Measurements from ENCODE around the gene PCSK7. TPM values are rescaled to one million over a fixed set of nuclear protein-coding genes. Genes with fewer than 3 reads are reported as not detected.

The PCSK7 gene
- total RNA-seq, 1 experiment from 2014 or later, result 30.0 TPM

GRCh38 chr11:117180020-117180419, 51.9 kb downstream of the PCSK7 start:
- TF ChIP-seq JUND (IDR thresholded peaks at IDR 0.05) (no peak), YY1 (IDR thresholded peaks at IDR 0.05; ENCODE audit: extremely low read depth, insufficient replicate concordance, low read depth, low read length) (no peak), CEBPB (IDR thresholded peaks at IDR 0.05; ENCODE audit: low read depth) (no peak), SIN3A (IDR thresholded peaks at IDR 0.05; ENCODE audit: low read depth) (no peak), POLR2AphosphoS5 (IDR thresholded peaks at IDR 0.05; ENCODE audit: low read depth, low read length) (no peak), ZNF274 (IDR thresholded peaks at IDR 0.05; ENCODE audit: low read depth, low read length) (no peak), SRF (IDR thresholded peaks at IDR 0.05; ENCODE audit: low read depth) (no peak), EZH2 (IDR thresholded peaks at IDR 0.05) (no peak), FOSL1 (IDR thresholded peaks at IDR 0.05; ENCODE audit: low read depth) (no peak), CBX3 (IDR thresholded peaks at IDR 0.05; ENCODE audit: low read depth) (no peak), REST (IDR thresholded peaks at IDR 0.05; ENCODE audit: low read depth) (no peak), CTCF (IDR thresholded peaks at IDR 0.05 in 2 of 3, conservative IDR thresholded peaks at IDR 0.05 in 1 of 3; ENCODE audit: borderline replicate concordance in 1 of 3, insufficient read depth in 1 of 3, low read depth in 2 of 3, low read length in 2 of 3) (no peak), ELF1 (IDR thresholded peaks at IDR 0.05; ENCODE audit: borderline replicate concordance, low read depth) (no peak), ZFX (IDR thresholded peaks at IDR 0.05) (no peak), EZH2phosphoT487 (IDR thresholded peaks at IDR 0.05; ENCODE audit: borderline replicate concordance) (no peak), RAD21 (IDR thresholded peaks at IDR 0.05; ENCODE audit: low read depth) (no peak), MAX (IDR thresholded peaks at IDR 0.05) (no peak), ATF3 (IDR thresholded peaks at IDR 0.05) (no peak), ZBTB33 (IDR thresholded peaks at IDR 0.05; ENCODE audit: extremely low read depth, insufficient replicate concordance, low read length) (no peak)
- CTCF ChIA-PET, result interaction anchor here (1.2 to 5.3 kb wide), 3 partner anchors 42 to 389 kb away, joined by 3 to 30 read pairs (median 13); no protein-coding TSS in a partner anchor
- POLR2A ChIA-PET, result no interaction called here
- no TSS peak for BruUV-seq (replicated peaks)
- no peaks in the 10 kb centered on the region for H3K79me2 ChIP-seq (ENCODE audit: insufficient read depth, low read length)
- peak overlapping the region; percentile 89 for H3K4me2 ChIP-seq (ENCODE audit: low read length)
- H3K9ac ChIP-seq (ENCODE audit: low read length), result peak overlapping the region; percentile 82
- peak overlapping the region; percentile 75 to 92 for H3K4me3 ChIP-seq (replicated peaks in 1 of 2; ENCODE audit: low read depth in 1 of 2, low read length in 2 of 2)
- no peaks in the 10 kb centered on the region for H3K27me3 ChIP-seq (ENCODE audit: insufficient read depth, low read length)
- no peak for DNase-seq (ENCODE audit: low read depth, low spot score)
- intact Hi-C loops (cut with micrococcal nuclease), result no loop called here
- H3K9me3 ChIP-seq (ENCODE audit: control insufficient read depth in 1 of 2, insufficient read depth in 1 of 2, low read depth in 1 of 2, low read length in 2 of 2), result no peaks in the 10 kb centered on the region
- no peak overlapping the region for H2AFZ ChIP-seq (ENCODE audit: low read depth, low read length, poor library complexity, severe bottlenecking)
- ATAC-seq, result no peak
- H3K27ac ChIP-seq (ENCODE audit: low read depth, low read length), result peak overlapping the region; percentile 69; the same call in 1 of the 2 replicates
- RAD21 ChIA-PET (ENCODE audit: low non-redundant PET in 1 of 2, low total read pairs in 2 of 2, uncharacterized antibody in 2 of 2, unreplicated experiment in 2 of 2), result interaction anchor here in 1 of 2 experiments (1.2 kb wide), 1 partner anchor 47 kb away, joined by 3 read pairs; no protein-coding TSS in a partner anchor
- H3K4me1 ChIP-seq (ENCODE audit: control insufficient read depth in 1 of 2, insufficient read depth in 2 of 2, low read length in 2 of 2), result peaks cover 26 to 46% of the 10 kb centered on the region in 2 experiments
- H3K36me3 ChIP-seq (ENCODE audit: control insufficient read depth in 1 of 2, insufficient read depth in 2 of 2, low read length in 2 of 2), result no peaks in the 10 kb centered on the region; a peak in 1 of 4 replicates
- H3K9me2 ChIP-seq (ENCODE audit: insufficient read depth), result no peaks in the 10 kb centered on the region
- H4K20me1 ChIP-seq (ENCODE audit: insufficient read depth), result no peaks in the 10 kb centered on the region
